K562 (cell line): Measurements from ENCODE around the gene PA2G4. TPM values are rescaled to one million over a fixed set of nuclear protein-coding genes. Genes with fewer than 3 reads are reported as not detected.

Experiments
- FOXA1 ChIP-seq: fragments of 450-650 bp; IDR thresholded peaks from 2 replicates; pipeline ENCODE4 v1.6.1; 2016; ENCODE audit warnings: mild to moderate bottlenecking, borderline replicate concordance
- GABPB1 ChIP-seq: sonication (generic); formaldehyde crosslinking; IDR thresholded peaks from 2 replicates; pipeline ENCODE4 v1.8.0; 2022; ENCODE audit warnings: mild to moderate bottlenecking, missing genetic modification reagents
- JUN ChIP-seq, 2 experiments: sonication (generic) in 1 of 2; formaldehyde crosslinking in 1 of 2; IDR thresholded peaks; 2 replicates each; pipeline versions ENCODE4 v1.6.1 to v1.8.0; 2012 to 2022; ENCODE audit warnings: borderline replicate concordance in 2 of 2, mild to moderate bottlenecking in 2 of 2, improper control_type of control experiment in 1 of 2, low read depth in 1 of 2, low read length in 1 of 2, missing genetic modification reagents in 1 of 2
- MAFK ChIP-seq: IDR thresholded peaks from 2 replicates; pipeline ENCODE4 v1.6.1; 2011; ENCODE audit warnings: low read length, improper control_type of control experiment
- MCM7 ChIP-seq, 2 experiments: fragments of 450-650 bp; IDR thresholded peaks; 2 replicates each; pipeline ENCODE4 v1.6.1; 2016 to 2018
- NBN ChIP-seq: fragments of 450-650 bp; IDR thresholded peaks from 2 replicates; pipeline ENCODE4 v1.6.1; 2016; ENCODE audit warnings: low read depth, mild to moderate bottlenecking
- TAF9B ChIP-seq: fragments of 450-650 bp; IDR thresholded peaks from 2 replicates; pipeline ENCODE4 v1.6.1; 2018; ENCODE audit warnings: mild to moderate bottlenecking; ENCODE audit not compliant: partially characterized antibody
- ZNF121 ChIP-seq: sonication (generic); formaldehyde crosslinking; conservative IDR thresholded peaks from 2 replicates; pipeline ENCODE4 v1.8.0; 2022; ENCODE audit warnings: missing genetic modification reagents
- ZNF174 ChIP-seq: fragments of 250-450 bp; sonication (Bioruptor Pico); IDR thresholded peaks from 2 replicates; pipeline ENCODE4 v1.4.0; 2020; ENCODE audit warnings: mild to moderate bottlenecking
- ZNF551 ChIP-seq: fragments of 250-450 bp; sonication (Bioruptor Pico); IDR thresholded peaks from 2 replicates; pipeline ENCODE4 v1.5.0; 2021; ENCODE audit warnings: mild to moderate bottlenecking, moderate library complexity
- ZSCAN32 ChIP-seq: fragments of 450-650 bp; formaldehyde crosslinking; IDR thresholded peaks from 2 replicates; pipeline ENCODE4 v1.4.0; 2020; ENCODE audit warnings: mild to moderate bottlenecking, moderate library complexity
- polyA plus RNA-seq, 8 experiments: library from polyadenylated mRNA; depleted of rRNA in 4 of 8; stranded (reverse) in 5 of 8; unstranded in 3 of 8; fragments of >200 nt; fragmentation: Nextera tagmentation in 2 of 8; fragmentation: Illumina TruSeq in 1 of 8; extraction: Ambion mirVana in 2 of 8; extraction: Trizol in 1 of 8; gene quantifications; 2 replicates each; pipeline versions ENCODE4 v1.2.1 to v1.2.3, GENCODE V29; 2011 to 2014; ENCODE audit warnings: inconsistent platforms in 1 of 8, missing spikeins in 1 of 8
- total RNA-seq, 7 experiments: library from RNA; depleted of rRNA in 6 of 7; stranded (reverse); fragments of >200 nt in 6 of 7; fragmentation: Illumina TruSeq in 2 of 7; extraction: Trizol in 2 of 7; gene quantifications; 2 replicates each; pipeline versions ENCODE4 v1.2.1 to v1.2.3, GENCODE V29; 2011 to 2021; ENCODE audit warnings: low replicate concordance in 1 of 7
- TF ChIP-seq, protein P1 (sequence below): sonication (generic); formaldehyde crosslinking; IDR thresholded peaks from 2 replicates; pipeline ENCODE4 v1.8.1; 2023; ENCODE audit warnings: missing genetic modification reagents, mild to moderate bottlenecking, borderline replicate concordance
- TF ChIP-seq, protein P2 (sequence below): fragments of 450-650 bp; IDR thresholded peaks from 2 replicates; pipeline ENCODE4 v1.6.1; 2016; ENCODE audit warnings: mild to moderate bottlenecking, moderate library complexity

PA2G4 gene
- total and polyA plus RNA-seq, 9 of the 15 experiments (the other 6 are each of a cell fraction or from before 2014, with no cell fraction given) = 230 to 925 (median 638) TPM

DNA sequence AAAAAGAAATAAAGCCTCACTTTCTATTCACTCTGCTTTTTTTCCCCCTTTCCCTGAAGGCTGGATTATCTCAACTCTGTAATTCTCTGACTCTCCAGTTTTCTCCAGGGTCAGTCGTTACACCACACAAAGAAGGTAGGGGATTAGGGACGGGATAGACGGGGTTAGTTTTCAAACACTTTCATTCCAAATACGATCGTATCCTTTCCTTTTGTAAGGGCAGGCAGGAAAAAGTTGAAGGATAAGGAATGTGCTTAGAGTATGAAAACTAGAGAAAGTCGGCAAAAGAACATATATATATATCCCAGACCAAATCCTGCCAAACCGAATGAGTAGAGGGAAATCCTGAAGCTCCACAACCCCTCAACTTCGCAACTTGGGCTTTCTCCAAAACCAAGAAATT is 23.1 kb downstream of the PA2G4 start (continued):
- TF ChIP-seq, protein P1, sequence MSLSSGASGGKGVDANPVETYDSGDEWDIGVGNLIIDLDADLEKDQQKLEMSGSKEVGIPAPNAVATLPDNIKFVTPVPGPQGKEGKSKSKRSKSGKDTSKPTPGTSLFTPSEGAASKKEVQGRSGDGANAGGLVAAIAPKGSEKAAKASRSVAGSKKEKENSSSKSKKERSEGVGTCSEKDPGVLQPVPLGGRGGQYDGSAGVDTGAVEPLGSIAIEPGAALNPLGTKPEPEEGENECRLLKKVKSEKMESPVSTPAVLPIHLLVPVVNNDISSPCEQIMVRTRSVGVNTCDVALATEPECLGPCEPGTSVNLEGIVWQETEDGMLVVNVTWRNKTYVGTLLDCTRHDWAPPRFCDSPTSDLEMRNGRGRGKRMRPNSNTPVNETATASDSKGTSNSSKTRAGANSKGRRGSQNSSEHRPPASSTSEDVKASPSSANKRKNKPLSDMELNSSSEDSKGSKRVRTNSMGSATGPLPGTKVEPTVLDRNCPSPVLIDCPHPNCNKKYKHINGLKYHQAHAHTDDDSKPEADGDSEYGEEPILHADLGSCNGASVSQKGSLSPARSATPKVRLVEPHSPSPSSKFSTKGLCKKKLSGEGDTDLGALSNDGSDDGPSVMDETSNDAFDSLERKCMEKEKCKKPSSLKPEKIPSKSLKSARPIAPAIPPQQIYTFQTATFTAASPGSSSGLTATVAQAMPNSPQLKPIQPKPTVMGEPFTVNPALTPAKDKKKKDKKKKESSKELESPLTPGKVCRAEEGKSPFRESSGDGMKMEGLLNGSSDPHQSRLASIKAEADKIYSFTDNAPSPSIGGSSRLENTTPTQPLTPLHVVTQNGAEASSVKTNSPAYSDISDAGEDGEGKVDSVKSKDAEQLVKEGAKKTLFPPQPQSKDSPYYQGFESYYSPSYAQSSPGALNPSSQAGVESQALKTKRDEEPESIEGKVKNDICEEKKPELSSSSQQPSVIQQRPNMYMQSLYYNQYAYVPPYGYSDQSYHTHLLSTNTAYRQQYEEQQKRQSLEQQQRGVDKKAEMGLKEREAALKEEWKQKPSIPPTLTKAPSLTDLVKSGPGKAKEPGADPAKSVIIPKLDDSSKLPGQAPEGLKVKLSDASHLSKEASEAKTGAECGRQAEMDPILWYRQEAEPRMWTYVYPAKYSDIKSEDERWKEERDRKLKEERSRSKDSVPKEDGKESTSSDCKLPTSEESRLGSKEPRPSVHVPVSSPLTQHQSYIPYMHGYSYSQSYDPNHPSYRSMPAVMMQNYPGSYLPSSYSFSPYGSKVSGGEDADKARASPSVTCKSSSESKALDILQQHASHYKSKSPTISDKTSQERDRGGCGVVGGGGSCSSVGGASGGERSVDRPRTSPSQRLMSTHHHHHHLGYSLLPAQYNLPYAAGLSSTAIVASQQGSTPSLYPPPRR (CRISPR knock-in tag) = no peak
- TF ChIP-seq, protein P2, sequence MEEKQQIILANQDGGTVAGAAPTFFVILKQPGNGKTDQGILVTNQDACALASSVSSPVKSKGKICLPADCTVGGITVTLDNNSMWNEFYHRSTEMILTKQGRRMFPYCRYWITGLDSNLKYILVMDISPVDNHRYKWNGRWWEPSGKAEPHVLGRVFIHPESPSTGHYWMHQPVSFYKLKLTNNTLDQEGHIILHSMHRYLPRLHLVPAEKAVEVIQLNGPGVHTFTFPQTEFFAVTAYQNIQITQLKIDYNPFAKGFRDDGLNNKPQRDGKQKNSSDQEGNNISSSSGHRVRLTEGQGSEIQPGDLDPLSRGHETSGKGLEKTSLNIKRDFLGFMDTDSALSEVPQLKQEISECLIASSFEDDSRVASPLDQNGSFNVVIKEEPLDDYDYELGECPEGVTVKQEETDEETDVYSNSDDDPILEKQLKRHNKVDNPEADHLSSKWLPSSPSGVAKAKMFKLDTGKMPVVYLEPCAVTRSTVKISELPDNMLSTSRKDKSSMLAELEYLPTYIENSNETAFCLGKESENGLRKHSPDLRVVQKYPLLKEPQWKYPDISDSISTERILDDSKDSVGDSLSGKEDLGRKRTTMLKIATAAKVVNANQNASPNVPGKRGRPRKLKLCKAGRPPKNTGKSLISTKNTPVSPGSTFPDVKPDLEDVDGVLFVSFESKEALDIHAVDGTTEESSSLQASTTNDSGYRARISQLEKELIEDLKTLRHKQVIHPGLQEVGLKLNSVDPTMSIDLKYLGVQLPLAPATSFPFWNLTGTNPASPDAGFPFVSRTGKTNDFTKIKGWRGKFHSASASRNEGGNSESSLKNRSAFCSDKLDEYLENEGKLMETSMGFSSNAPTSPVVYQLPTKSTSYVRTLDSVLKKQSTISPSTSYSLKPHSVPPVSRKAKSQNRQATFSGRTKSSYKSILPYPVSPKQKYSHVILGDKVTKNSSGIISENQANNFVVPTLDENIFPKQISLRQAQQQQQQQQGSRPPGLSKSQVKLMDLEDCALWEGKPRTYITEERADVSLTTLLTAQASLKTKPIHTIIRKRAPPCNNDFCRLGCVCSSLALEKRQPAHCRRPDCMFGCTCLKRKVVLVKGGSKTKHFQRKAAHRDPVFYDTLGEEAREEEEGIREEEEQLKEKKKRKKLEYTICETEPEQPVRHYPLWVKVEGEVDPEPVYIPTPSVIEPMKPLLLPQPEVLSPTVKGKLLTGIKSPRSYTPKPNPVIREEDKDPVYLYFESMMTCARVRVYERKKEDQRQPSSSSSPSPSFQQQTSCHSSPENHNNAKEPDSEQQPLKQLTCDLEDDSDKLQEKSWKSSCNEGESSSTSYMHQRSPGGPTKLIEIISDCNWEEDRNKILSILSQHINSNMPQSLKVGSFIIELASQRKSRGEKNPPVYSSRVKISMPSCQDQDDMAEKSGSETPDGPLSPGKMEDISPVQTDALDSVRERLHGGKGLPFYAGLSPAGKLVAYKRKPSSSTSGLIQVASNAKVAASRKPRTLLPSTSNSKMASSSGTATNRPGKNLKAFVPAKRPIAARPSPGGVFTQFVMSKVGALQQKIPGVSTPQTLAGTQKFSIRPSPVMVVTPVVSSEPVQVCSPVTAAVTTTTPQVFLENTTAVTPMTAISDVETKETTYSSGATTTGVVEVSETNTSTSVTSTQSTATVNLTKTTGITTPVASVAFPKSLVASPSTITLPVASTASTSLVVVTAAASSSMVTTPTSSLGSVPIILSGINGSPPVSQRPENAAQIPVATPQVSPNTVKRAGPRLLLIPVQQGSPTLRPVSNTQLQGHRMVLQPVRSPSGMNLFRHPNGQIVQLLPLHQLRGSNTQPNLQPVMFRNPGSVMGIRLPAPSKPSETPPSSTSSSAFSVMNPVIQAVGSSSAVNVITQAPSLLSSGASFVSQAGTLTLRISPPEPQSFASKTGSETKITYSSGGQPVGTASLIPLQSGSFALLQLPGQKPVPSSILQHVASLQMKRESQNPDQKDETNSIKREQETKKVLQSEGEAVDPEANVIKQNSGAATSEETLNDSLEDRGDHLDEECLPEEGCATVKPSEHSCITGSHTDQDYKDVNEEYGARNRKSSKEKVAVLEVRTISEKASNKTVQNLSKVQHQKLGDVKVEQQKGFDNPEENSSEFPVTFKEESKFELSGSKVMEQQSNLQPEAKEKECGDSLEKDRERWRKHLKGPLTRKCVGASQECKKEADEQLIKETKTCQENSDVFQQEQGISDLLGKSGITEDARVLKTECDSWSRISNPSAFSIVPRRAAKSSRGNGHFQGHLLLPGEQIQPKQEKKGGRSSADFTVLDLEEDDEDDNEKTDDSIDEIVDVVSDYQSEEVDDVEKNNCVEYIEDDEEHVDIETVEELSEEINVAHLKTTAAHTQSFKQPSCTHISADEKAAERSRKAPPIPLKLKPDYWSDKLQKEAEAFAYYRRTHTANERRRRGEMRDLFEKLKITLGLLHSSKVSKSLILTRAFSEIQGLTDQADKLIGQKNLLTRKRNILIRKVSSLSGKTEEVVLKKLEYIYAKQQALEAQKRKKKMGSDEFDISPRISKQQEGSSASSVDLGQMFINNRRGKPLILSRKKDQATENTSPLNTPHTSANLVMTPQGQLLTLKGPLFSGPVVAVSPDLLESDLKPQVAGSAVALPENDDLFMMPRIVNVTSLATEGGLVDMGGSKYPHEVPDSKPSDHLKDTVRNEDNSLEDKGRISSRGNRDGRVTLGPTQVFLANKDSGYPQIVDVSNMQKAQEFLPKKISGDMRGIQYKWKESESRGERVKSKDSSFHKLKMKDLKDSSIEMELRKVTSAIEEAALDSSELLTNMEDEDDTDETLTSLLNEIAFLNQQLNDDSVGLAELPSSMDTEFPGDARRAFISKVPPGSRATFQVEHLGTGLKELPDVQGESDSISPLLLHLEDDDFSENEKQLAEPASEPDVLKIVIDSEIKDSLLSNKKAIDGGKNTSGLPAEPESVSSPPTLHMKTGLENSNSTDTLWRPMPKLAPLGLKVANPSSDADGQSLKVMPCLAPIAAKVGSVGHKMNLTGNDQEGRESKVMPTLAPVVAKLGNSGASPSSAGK = peak; percentile 81; the same call in 1 of the 2 replicates
- no peak for TF ChIP-seq FOXA1
- 0 out of 2 replicates have a peak, but pooled peaks have one; percentile 48 for TF ChIP-seq ZSCAN32 (CRISPR knock-in tag)
- peak; percentile 38 for TF ChIP-seq TAF9B
- no peak for TF ChIP-seq ZNF121 (CRISPR knock-in tag)
- no peak for TF ChIP-seq MAFK
- TF ChIP-seq ZNF174 (CRISPR knock-in tag) = no peak
- no peak for TF ChIP-seq MCM7 (IDR thresholded peaks at IDR 0.05)
- no peak for TF ChIP-seq ZNF551 (CRISPR knock-in tag)
- no peak; the same call in 1 of the 2 replicates for TF ChIP-seq NBN
- TF ChIP-seq GABPB1 (CRISPR knock-in tag) = no peak
- TF ChIP-seq JUN (IDR thresholded peaks at IDR 0.05; ENCODE audit: borderline replicate concordance, low read depth, low read length) = no peak
- no peak for TF ChIP-seq JUN (CRISPR knock-in tag; IDR thresholded peaks at IDR 0.05; ENCODE audit: borderline replicate concordance)
